Transverse colon (tissue), 3 donors: ENCODE results near the gene TARDBP.

Experiments
- POLR2A ChIP-seq: fragments of 450-650 bp; IDR thresholded peaks from one replicate; pipeline ENCODE4 v1.6.1; 2016; ENCODE audit warnings: antibody characterized with exemption, mild to moderate bottlenecking, moderate library complexity
- POLR2AphosphoS5 ChIP-seq, 3 donors: sonication (generic); formaldehyde crosslinking; IDR thresholded peaks; one replicate each; pipeline ENCODE4 v1.6.1; 2016; ENCODE audit warnings: antibody characterized with exemption in 3 of 3

DNA sequence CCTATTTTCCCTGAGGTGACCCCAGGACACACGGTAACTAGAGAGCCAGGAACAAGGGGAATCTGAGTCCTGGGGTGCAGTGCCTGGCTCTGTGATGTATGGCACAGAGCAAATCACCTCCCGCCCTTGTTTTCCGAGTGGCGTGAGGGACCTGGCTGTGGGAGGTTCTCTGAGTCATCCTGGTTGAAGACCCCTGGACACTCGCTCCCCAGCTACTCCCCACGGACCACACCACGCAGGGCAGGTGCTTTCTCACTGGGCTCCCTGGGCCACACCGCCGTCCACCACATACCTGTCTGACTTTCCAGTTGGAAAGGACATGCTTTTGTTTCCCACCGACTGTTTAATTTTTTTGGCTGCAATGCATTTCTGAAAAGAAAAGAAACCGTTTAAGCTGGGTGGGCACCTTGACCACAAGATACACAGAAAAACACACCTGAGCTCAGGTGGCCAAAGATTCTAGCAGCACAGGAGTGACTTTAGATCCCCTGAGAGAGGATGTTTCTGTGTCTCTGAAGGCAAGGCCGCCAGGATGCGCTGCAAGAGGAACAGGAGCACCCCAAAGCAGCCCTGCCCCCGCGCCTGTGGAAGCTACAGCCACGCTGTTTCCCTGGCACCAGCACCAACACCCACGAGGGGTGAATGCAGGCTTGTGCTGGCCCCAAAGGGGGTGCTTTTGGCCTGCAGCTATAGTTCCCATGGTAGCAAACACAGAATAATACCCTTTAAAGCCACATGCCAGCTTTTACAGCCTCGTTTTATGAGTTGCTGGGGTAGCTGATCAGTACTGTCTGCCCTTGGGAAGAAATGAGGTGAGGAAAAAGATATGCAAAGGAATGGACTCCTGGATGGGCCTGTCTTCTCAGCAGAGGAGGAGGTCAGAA is 55.5 kb downstream of the TARDBP start:
- TF ChIP-seq POLR2AphosphoS5 (IDR thresholded peaks at IDR 0.05) (no peak), POLR2A (no peak)
